ENCODE data around the gene SOBP. TPM values are rescaled to one million over a fixed set of nuclear protein-coding genes. Genes with fewer than 3 reads are reported as not detected.
"Not testable (repeated sequence)": the region's sequence is repeated elsewhere in the genome, so short reads cannot be mapped to it uniquely, and the experiment has no call there.

Gene SOBP
- total RNA-seq, 6 donors from 2014 or later, result 4.4 to 25.1 (median 12.4) TPM

DNA sequence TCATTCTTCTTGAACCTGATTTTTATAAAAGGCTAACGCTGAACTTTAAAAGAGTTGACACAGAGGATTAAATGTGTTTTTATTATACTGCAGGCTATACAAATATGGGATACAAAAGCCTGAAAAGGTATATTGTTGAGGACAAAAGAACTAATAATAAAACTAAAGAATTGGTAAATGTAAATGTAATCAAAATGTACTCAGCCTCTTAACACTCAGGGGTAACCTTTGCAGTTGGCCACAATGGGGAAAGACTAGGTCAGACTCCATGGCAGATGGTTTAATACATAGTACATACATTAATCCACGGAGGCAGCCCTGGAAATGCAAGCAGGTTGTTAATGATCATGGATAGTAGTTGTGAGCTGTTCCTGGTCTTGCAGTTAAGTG, 57.5 kb downstream of the SOBP start:
- Histone ChIP-seq H3K4me3 (no peak overlapping the region), H3K36me3 (no peaks in the 10 kb centered on the region), H3K4me1 (no peaks in the 10 kb centered on the region), H3K27me3 (no peaks in the 10 kb centered on the region), H3K9me3 (no peaks in the 10 kb centered on the region), H3K27ac (no peak overlapping the region)
- no peak for ATAC-seq (ENCODE audit: low FRiP score in 2 of 2)
- no peak for DNase-seq
- TF ChIP-seq POLR2AphosphoS5 (IDR thresholded peaks at IDR 0.05), result no peak
- TF ChIP-seq POLR2A (IDR thresholded peaks at IDR 0.05), result no peak
- no peak for TF ChIP-seq EP300 (IDR thresholded peaks at IDR 0.05)
- TF ChIP-seq, protein P1, sequence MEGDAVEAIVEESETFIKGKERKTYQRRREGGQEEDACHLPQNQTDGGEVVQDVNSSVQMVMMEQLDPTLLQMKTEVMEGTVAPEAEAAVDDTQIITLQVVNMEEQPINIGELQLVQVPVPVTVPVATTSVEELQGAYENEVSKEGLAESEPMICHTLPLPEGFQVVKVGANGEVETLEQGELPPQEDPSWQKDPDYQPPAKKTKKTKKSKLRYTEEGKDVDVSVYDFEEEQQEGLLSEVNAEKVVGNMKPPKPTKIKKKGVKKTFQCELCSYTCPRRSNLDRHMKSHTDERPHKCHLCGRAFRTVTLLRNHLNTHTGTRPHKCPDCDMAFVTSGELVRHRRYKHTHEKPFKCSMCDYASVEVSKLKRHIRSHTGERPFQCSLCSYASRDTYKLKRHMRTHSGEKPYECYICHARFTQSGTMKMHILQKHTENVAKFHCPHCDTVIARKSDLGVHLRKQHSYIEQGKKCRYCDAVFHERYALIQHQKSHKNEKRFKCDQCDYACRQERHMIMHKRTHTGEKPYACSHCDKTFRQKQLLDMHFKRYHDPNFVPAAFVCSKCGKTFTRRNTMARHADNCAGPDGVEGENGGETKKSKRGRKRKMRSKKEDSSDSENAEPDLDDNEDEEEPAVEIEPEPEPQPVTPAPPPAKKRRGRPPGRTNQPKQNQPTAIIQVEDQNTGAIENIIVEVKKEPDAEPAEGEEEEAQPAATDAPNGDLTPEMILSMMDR (IDR thresholded peaks at IDR 0.05), result no peak
- WGBS, 2 donors, result 46 to 86% methylated on average over 2 of the region's 2 CpGs

DNA sequence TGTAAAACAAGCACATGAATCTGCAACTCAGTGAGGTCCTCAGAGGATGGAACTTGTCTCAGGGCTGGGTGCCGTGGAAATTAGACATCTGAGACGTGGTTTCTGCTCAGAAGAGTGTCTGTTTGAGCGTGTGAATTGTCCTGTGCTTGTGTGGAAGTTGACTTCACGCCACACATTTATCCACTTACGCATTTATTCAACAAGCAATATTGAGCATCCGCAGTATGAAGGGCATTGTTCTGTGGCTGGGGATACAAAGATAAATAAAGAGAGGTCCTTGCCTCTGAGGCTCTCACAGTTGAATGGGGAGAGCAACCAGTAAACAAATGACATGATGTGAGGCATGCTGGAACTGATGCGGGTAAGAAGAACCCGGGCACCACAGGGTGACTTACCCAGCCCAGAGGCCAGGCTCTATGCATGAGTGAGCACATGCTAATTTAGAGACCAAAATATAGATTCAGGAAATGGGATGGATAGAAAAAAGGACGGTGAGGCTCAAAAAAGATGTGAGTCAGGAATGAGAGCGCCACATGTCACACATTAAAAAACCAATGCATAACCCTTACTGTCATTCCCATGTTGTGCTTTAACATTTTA, 60.4 kb downstream of the SOBP start:
- Histone ChIP-seq H3K9me3 (no peaks in the 10 kb centered on the region), H3K4me3 (no peak overlapping the region), H3K27ac (no peak overlapping the region), H3K4me1 (no peaks in the 10 kb centered on the region), H3K27me3 (no peaks in the 10 kb centered on the region), H3K36me3 (no peaks in the 10 kb centered on the region)
- ATAC-seq (ENCODE audit: low FRiP score in 2 of 2) (no peak), DNase-seq (no peak)
- TF ChIP-seq, protein P1 (IDR thresholded peaks at IDR 0.05), result no peak
- TF ChIP-seq POLR2A (IDR thresholded peaks at IDR 0.05), result no peak
- no peak for TF ChIP-seq POLR2AphosphoS5 (IDR thresholded peaks at IDR 0.05)
- TF ChIP-seq EP300 (IDR thresholded peaks at IDR 0.05), result no peak
- 92 to 93% methylated on average over 10 of the region's 10 CpGs for WGBS, 2 donors

DNA sequence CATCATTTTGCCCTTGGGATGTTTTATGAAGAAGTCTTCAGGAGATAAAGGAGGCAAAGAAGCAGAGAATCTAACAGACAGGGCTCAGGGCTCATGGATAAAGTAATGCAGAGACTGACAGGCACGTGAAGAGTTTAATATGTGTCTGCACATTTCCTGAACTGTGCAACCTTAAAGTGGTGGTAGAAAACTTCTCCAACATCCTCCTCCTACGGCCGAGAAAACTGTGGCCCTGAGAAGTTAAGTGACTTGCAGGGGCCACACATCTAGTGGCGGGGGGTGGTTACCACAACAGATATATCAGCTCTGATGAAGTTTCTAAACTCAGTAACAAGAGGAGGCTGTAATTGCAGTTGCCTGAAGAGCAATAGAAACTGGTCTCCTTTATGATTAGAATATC, 61.0 kb downstream of the SOBP start:
- Histone ChIP-seq H3K36me3 (no peaks in the 10 kb centered on the region), H3K9me3 (no peaks in the 10 kb centered on the region), H3K27me3 (no peaks in the 10 kb centered on the region), H3K4me3 (no peak overlapping the region), H3K4me1 (no peaks in the 10 kb centered on the region), H3K27ac (no peak overlapping the region)
- DNase-seq, result no peak
- WGBS, 2 donors, result 73 to 82% methylated on average over 4 of the region's 4 CpGs
- no peak for TF ChIP-seq EP300 (IDR thresholded peaks at IDR 0.05)
- TF ChIP-seq POLR2AphosphoS5 (IDR thresholded peaks at IDR 0.05), result no peak
- TF ChIP-seq, protein P1 (IDR thresholded peaks at IDR 0.05), result no peak
- TF ChIP-seq POLR2A (IDR thresholded peaks at IDR 0.05), result no peak
- ATAC-seq (ENCODE audit: low FRiP score in 2 of 2), result no peak

DNA sequence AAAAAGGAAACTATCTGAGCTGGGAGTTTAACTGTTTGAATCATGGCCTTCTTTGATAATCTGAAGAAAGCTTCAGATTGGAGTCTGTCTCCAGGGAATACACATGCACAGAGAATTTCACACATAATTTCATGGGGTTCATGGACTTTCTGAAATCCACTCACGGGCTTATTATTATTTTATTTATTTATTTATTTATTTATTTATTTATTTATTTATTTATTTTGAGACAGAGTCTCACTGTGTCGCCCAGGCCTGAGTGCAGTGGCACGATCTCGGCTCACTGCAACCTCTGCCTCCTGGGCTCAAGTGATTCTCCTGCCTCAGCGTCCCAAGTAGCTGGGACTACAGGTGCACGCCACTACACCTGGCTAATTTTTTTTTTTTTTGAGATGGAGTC, 63.2 kb downstream of the SOBP start:
- H3K27ac ChIP-seq; ATAC-seq (ENCODE audit: low FRiP score in 2 of 2); H3K4me3 ChIP-seq; H3K27me3 ChIP-seq; DNase-seq; H3K9me3 ChIP-seq; H3K36me3 ChIP-seq; H3K4me1 ChIP-seq: not testable (repeated sequence)
- WGBS, 2 donors, result 95 to 96% methylated on average over 6 of the region's 6 CpGs

DNA sequence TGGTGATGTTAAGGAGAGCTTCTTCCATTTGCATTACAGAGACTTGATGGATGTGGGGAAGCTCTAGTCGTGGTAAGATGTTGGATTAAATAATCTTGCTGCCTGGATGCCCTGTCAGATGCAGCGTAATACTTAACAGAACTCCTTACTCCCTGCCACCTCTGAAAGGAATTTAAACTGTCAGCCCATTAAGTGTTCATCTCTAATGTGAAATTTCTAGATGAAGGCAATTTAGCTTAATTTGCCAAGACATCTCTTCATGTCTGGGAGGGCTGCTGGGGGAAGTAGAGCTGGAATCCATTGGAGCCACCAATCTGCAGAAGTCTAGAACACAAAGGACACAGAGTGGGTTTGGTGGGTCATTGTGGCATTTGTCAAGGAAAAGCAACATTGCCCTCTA, 64.4 kb downstream of the SOBP start:
- H3K27ac ChIP-seq, result no peak overlapping the region
- 89 to 96% methylated on average over 2 of the region's 2 CpGs for WGBS, 2 donors
- no peaks in the 10 kb centered on the region for H3K27me3 ChIP-seq
- no peak overlapping the region for H3K4me3 ChIP-seq
- H3K4me1 ChIP-seq, result no peaks in the 10 kb centered on the region
- ATAC-seq (ENCODE audit: low FRiP score in 2 of 2) (no peak), DNase-seq (no peak)
- no peaks in the 10 kb centered on the region for H3K36me3 ChIP-seq
- H3K9me3 ChIP-seq, result no peaks in the 10 kb centered on the region
- TF ChIP-seq POLR2A (IDR thresholded peaks at IDR 0.05) (no peak), EP300 (IDR thresholded peaks at IDR 0.05) (no peak), POLR2AphosphoS5 (IDR thresholded peaks at IDR 0.05) (no peak)
- TF ChIP-seq, protein P1 (IDR thresholded peaks at IDR 0.05), result no peak

Measured in upper lobe of left lung (tissue), 6 donors.